PC-3 (cell line): ENCODE results near the gene LMBR1. TPM values are rescaled to one million over a fixed set of nuclear protein-coding genes. Genes with fewer than 3 reads are reported as not detected.

Source experiments
- ATAC-seq: fragments of 200-7000 bp; cut with Tn5 transposase; 2 replicates; pipeline ENCODE4 v1.9.1; 2020; ENCODE audit warnings: mild to moderate bottlenecking, moderate library complexity
- BruUV-seq: library from RNA; stranded (reverse); fragments of 400-500 nt; replicated peaks from 2 replicates; lab custom pipeline; 2021; lab: Mats Ljungman, UMichigan
- CTCF ChIA-PET: fragments of 300-600 bp; sonication (Branson Sonifier 250); formaldehyde crosslinking; loops from one replicate; lab custom pipeline; 2022; ENCODE audit warnings: antibody characterized with exemption; lab: Charles Lee
- POLR2A ChIA-PET: fragments of 300-600 bp; sonication (Branson Sonifier 250); formaldehyde crosslinking; loops from one replicate; lab custom pipeline; 2022; ENCODE audit warnings: antibody characterized with exemption; ENCODE audit not compliant: unreplicated experiment; lab: Charles Lee
- DNase-seq: peaks from one replicate; pipeline ENCODE4 v3.0.0-alpha.2; 2015
- H2AFZ ChIP-seq: fragments of 300-600 bp; sonication (generic); 2 replicates; pipeline ENCODE4 v1.6.0; 2016; ENCODE audit warnings: antibody characterized with exemption, low read length
- H3F3A ChIP-seq: fragments of 300-600 bp; sonication (generic); one replicate; pipeline ENCODE4 v1.6.0; 2017; ENCODE audit warnings: antibody characterized with exemption, low read length, control low read depth, mild to moderate bottlenecking; ENCODE audit not compliant: unreplicated experiment
- H3K27ac ChIP-seq: fragments of 300-600 bp; sonication (generic); 2 replicates; pipeline ENCODE4 v1.5.1; 2016; ENCODE audit warnings: mild to moderate bottlenecking, low read length
- H3K27me3 ChIP-seq: fragments of 300-600 bp; sonication (generic); 2 replicates; pipeline ENCODE4 v1.6.1; 2016; ENCODE audit warnings: low read length, mixed read lengths
- H3K36me3 ChIP-seq: fragments of 300-600 bp; sonication (generic); 2 replicates; pipeline ENCODE4 v1.6.1; 2016; ENCODE audit warnings: low read depth, mixed run types, low read length, mixed read lengths
- H3K4me1 ChIP-seq: fragments of 300-600 bp; sonication (generic); 2 replicates; pipeline ENCODE4 v1.5.1; 2016; ENCODE audit warnings: low read length; ENCODE audit not compliant: insufficient read depth
- H3K4me2 ChIP-seq: fragments of 300-600 bp; sonication (generic); 2 replicates; pipeline ENCODE4 v1.6.0; 2016; ENCODE audit warnings: low read length
- H3K4me3 ChIP-seq: fragments of 300-600 bp; sonication (generic); 2 replicates; pipeline ENCODE4 v1.5.1; 2016; ENCODE audit warnings: mild to moderate bottlenecking, low read length, mixed read lengths
- H3K79me2 ChIP-seq: fragments of 300-600 bp; sonication (generic); 2 replicates; pipeline ENCODE4 v1.6.1; 2017; ENCODE audit warnings: low read length, mixed read lengths
- H3K9ac ChIP-seq: fragments of 300-600 bp; sonication (generic); 2 replicates; pipeline ENCODE4 v1.6.0; 2016; ENCODE audit warnings: mild to moderate bottlenecking, low read length
- H3K9me2 ChIP-seq: fragments of 300-600 bp; sonication (generic); replicated peaks from 2 replicates; pipeline ENCODE4 v1.6.1; 2016; ENCODE audit warnings: mixed run types, low read length, mixed read lengths
- H3K9me3 ChIP-seq: fragments of 300-600 bp; sonication (generic); 2 replicates; pipeline ENCODE4 v1.6.1; 2016; ENCODE audit warnings: low read length, mixed read lengths
- H4K20me1 ChIP-seq: fragments of 300-600 bp; sonication (generic); 2 replicates; pipeline ENCODE4 v1.6.1; 2016; ENCODE audit warnings: low read length, mixed read lengths
- EZH2 ChIP-seq: fragments of 300-600 bp; sonication (generic); IDR thresholded peaks from one replicate; pipeline ENCODE4 v1.6.1; 2017; ENCODE audit warnings: antibody characterized with exemption, mild to moderate bottlenecking, low read length; ENCODE audit not compliant: unreplicated experiment
- EZH2phosphoT487 ChIP-seq: fragments of 300-600 bp; sonication (generic); IDR thresholded peaks from 2 replicates; pipeline ENCODE4 v1.6.1; 2018; ENCODE audit warnings: mild to moderate bottlenecking, antibody characterized with exemption, low read length, borderline replicate concordance
- intact Hi-C: fragments of 100-400 bp; cut with micrococcal nuclease; formaldehyde crosslinking; loops from 2 replicates; pipeline ENCODE4 v1.9.0; 2023
- total RNA-seq: library from RNA; depleted of rRNA; stranded (reverse); fragments of >200 nt; gene quantifications from 2 replicates; pipeline ENCODE4 v1.2.3, GENCODE V29; 2014
- TF ChIP-seq, protein P1 (sequence below): fragments of 300-600 bp; sonication (generic); conservative IDR thresholded peaks from 2 replicates; pipeline ENCODE4 v1.5.1; 2017; ENCODE audit warnings: antibody characterized with exemption, low read depth, mild to moderate bottlenecking, low read length

Gene LMBR1
- total RNA-seq, 1 experiment from 2014 or later = 61.7 TPM

- DNase-seq = no peak
- H3K4me3 ChIP-seq = no peak overlapping the region
- no TSS peak for BruUV-seq
- H3K36me3 ChIP-seq = no peaks in the 10 kb centered on the region
- no peaks in the 10 kb centered on the region for H3F3A ChIP-seq
- no peak for TF ChIP-seq EZH2
- no peak for TF ChIP-seq EZH2phosphoT487
- TF ChIP-seq, protein P1, sequence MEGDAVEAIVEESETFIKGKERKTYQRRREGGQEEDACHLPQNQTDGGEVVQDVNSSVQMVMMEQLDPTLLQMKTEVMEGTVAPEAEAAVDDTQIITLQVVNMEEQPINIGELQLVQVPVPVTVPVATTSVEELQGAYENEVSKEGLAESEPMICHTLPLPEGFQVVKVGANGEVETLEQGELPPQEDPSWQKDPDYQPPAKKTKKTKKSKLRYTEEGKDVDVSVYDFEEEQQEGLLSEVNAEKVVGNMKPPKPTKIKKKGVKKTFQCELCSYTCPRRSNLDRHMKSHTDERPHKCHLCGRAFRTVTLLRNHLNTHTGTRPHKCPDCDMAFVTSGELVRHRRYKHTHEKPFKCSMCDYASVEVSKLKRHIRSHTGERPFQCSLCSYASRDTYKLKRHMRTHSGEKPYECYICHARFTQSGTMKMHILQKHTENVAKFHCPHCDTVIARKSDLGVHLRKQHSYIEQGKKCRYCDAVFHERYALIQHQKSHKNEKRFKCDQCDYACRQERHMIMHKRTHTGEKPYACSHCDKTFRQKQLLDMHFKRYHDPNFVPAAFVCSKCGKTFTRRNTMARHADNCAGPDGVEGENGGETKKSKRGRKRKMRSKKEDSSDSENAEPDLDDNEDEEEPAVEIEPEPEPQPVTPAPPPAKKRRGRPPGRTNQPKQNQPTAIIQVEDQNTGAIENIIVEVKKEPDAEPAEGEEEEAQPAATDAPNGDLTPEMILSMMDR = no peak
- no peak overlapping the region for H2AFZ ChIP-seq
- POLR2A ChIA-PET = no interaction called here
- no peaks in the 10 kb centered on the region for H3K79me2 ChIP-seq
- H3K27ac ChIP-seq = no peak overlapping the region
- no peak overlapping the region for H3K9ac ChIP-seq
- H3K27me3 ChIP-seq = no peaks in the 10 kb centered on the region
- H3K4me2 ChIP-seq = no peak overlapping the region
- peaks cover 10% of the 10 kb centered on the region for H3K4me1 ChIP-seq
- no peak for ATAC-seq
- CTCF ChIA-PET = no interaction called here
- intact Hi-C loops = no loop called here
- H3K9me3 ChIP-seq = no peaks in the 10 kb centered on the region
- no peaks in the 10 kb centered on the region for H3K9me2 ChIP-seq
- H4K20me1 ChIP-seq = no peaks in the 10 kb centered on the region
These were observed 6.0 kb upstream of the LMBR1 start for GRCh38 chr7:156898938-156899337.

DNA sequence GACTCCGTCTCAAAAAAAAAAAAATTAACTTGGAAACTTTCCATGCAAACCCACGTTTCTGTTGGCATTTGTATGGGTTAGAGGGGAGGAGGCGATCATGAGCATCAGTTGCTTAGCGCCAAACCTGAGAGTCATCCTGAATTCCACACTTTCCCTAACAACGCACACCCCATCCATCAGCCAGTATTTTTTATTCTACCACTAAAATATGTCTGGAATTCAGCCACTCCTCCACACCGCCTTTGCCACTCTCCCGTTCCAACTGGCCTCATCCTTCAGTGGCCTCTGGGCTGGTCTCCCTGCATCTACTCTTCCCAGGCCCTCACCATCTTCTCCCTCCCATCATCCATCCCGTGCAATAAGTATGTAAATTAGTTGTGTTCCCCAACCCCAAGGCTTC is 4.7 kb upstream of the LMBR1 start:
- Histone ChIP-seq H3K79me2 (no peaks in the 10 kb centered on the region), H3K27me3 (no peaks in the 10 kb centered on the region), H3K36me3 (no peaks in the 10 kb centered on the region), H3K9ac (no peak overlapping the region), H3F3A (no peaks in the 10 kb centered on the region), H3K4me2 (no peak overlapping the region), H4K20me1 (no peaks in the 10 kb centered on the region), H3K9me3 (no peaks in the 10 kb centered on the region), H3K4me3 (no peak overlapping the region), H3K27ac (no peak overlapping the region), H2AFZ (no peak overlapping the region), H3K9me2 (no peaks in the 10 kb centered on the region), H3K4me1 (no peaks in the 10 kb centered on the region)
- no peak for DNase-seq
- ChIA-PET POLR2A (no interaction called here), CTCF (no interaction called here)
- TF ChIP-seq EZH2 = no peak
- no peak for TF ChIP-seq EZH2phosphoT487
- TF ChIP-seq, protein P1 = no peak
- no peak for ATAC-seq
- intact Hi-C loops = no loop called here
- no TSS peak for BruUV-seq

GRCh38 chr7:156896388-156897022 is 3.5 kb upstream of the LMBR1 start:
- Histone ChIP-seq H3K9me2 (no peaks in the 10 kb centered on the region), H4K20me1 (no peaks in the 10 kb centered on the region), H3K9me3 (no peaks in the 10 kb centered on the region), H3K79me2 (peaks cover 10% of the 10 kb centered on the region), H2AFZ (no peak overlapping the region), H3K27ac (no peak overlapping the region), H3K9ac (no peak overlapping the region), H3K4me2 (no peak overlapping the region), H3F3A (no peaks in the 10 kb centered on the region), H3K4me1 (peaks cover 4% of the 10 kb centered on the region; the same call in 1 of the 2 replicates), H3K27me3 (no peaks in the 10 kb centered on the region), H3K36me3 (no peaks in the 10 kb centered on the region), H3K4me3 (no peak overlapping the region)
- no peak for ATAC-seq
- BruUV-seq = no TSS peak
- TF ChIP-seq EZH2 (no peak), EZH2phosphoT487 (no peak)
- TF ChIP-seq, protein P1 = no peak
- ChIA-PET CTCF (no interaction called here), POLR2A (no interaction called here)
- no peak for DNase-seq
- intact Hi-C loops = no loop called here
